AML-193 (cell line): ENCODE data around the gene HBM.
"Not testable (repeated sequence)": the region's sequence is repeated elsewhere in the genome, so short reads cannot be mapped to it uniquely, and the experiment has no call there.

ENCODE experiments used
- DNase-seq, 2 experiments: peaks; one replicate each; lab custom pipeline; 2025; lab: John Stamatoyannopoulos, UW

HBM gene

DNA sequence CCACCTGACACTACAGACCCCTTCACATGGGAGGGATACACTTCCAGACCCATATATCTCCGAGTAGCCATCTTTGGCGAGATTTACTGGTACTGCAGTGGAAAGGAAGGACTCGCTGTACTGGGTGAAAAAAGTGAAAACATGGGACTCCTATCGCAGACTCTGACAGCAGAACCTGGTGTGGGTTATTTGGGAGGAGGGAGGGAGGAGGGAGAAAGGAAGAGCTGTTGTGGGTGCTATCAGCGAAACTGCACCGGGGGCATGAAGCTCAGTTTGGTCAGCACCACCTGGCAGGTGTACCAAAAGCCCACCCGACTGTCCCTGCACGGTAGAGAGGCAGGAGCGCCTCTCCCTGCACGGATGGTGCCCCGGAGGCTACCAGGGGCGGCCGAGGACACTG lies 19.4 kb downstream of the HBM start:
- no peak for DNase-seq

DNA sequence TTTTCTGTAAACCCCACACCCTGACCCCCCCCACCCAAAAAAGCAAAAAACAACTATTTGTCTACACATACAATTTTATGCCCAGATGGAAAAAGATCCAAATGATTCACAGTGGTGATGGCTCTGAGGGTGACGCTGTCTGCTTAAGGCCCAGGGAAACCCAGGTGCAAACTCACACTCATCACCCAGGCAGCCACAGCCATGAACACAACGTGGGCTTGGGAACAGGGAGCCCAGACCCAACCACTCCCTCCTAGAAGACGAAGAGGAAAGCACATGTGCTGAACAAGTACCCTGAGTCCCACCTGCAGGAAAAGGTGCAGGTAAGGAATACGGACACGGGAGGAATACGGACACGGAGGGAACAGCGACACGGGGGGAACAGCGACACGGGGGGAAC lies 19.9 kb downstream of the HBM start:
- DNase-seq = no peak

DNA sequence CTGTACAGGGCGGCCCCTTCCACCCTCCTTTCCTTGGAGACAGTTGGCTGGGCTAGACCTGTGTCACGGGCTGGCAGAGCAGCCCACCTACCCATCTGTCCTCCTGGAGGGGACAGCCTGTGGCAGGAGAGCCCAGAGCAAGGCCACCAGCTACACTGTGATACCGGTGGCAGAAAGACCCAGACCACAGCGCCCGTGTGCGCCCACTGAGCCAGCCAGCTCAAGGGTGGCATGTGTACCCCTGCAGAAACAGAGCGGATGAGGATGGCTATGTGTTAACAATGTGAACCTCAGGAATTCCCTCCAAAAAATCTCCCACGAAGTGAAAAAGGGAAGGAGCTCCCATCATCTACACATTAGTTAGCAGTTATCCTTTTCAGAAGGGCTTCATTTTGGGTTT lies 21.6 kb downstream of the HBM start:
- DNase-seq = no peak

DNA sequence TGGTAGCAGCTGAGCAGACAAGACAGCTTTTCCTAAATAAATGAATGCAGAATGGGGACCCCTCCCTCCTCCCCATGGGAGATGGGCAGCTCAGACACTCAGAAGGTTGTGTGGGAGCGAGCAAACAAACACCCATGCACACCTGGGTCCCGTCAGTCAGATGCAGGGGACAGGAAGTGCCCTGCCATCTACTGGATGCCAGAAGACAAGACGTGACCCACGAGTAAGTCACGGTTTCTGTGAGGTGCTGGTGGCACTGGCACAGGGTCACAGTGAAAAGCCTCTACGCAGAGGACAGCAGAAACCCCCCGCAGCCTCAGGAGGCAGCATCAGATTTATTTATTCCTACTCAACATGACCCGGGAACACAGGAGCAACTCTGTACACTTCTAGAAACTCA lies 22.9 kb downstream of the HBM start:
- no peak for DNase-seq

DNA sequence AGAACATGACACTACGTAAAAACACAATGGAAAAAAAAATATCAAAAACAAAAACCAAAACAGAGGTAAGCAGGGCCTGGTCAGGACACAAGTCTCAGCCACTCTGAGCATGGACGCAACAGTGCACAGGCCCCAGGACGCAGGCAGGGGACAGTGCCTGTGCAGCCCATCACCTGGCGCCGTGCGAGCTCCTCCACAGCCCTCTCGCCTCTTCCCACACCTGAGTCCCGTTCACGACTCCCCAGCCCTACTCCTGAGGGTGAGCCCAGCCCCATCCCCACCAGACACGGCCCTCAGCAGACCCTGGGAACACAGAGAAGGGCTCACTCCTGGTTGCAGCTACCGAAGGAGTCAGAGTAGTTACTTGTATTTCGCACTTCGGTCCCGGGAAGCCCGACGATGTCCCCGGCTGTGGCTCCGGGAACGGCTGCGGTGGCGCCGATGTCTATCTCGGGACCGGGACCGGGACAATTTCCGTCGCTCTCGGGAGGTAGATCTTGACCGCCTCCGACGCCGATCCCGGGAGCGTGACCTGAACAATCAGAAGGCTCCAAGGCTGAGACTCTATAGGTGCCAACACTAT lies 23.9 kb downstream of the HBM start:
- DNase-seq = no peak

DNA sequence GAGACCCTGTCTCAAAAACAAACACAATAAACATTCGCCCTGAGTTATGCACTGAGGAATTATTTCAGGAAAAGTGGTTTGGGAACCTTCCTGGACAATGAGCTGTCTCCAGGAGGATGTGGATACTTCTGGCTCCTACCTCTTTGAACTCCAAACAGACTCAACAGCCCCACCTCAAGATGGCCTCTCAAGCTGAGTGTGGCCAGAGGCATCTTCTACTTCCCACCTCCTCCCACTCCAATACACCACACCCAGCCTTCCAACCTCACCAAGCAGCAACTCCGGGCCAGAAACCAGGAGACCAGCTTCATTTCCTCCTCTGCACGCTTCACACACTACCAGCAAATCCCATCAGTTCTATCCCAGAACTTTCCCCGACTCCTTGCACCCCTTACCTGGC lies 26.1 kb downstream of the HBM start:
- no peak for DNase-seq

DNA sequence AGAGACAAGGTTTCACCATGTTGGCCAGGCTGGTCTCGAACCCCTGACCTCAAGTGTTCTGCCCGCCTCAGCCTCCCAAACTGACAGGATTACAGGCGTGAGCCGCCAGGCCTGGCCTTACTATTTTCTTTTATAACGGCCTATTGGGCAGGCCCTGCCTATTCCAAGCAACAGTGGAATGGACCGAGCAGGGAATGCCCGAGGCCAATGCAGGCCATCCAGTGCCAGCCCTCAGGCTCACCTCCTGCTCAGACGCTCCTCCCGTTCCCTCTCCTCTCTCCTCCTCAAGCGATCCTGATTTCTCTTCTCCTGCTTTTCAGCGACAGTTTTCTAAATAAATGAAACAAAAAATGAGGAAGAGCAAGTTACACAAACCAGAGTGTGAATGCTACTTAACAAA lies 26.9 kb downstream of the HBM start:
- DNase-seq = no peak

DNA sequence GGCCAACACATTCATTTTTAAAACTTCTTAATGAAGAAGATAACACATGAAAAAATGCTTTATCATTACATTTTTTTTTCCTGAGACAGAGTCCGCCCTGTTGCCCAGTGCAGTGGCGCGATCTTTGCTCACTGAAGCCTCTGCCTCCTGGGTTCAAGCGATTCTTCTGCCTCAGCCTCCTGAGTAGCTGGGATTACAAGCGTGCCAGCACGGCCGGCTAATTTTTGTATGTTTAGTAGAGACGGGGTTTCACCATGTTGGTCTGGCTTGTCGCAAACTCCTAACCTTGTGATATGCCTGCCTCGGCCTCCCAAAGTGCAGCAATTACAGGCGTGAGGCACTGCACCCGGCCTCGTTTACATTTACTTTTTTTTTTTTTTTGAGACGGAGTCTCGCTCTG lies 27.7 kb downstream of the HBM start:
- DNase-seq = no peak

DNA sequence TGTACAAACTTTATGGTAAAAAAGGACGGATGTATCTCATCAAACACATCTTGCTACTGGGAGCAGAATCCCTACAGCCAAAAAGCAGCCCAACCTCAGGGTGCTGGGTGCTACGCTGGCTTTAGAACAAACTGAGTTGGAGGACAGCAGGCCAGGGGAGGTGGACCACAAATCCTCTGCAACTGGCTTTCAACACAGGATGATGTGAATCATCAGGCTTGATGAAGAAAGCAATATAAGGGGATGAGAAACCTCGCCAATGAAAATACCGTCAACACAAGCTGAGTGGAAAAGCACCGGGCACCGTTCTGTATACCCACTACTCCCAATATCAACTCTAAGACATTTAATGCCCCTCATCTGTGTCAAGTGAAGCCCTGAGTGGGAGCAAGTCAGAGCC lies 28.7 kb downstream of the HBM start:
- DNase-seq = no peak

DNA sequence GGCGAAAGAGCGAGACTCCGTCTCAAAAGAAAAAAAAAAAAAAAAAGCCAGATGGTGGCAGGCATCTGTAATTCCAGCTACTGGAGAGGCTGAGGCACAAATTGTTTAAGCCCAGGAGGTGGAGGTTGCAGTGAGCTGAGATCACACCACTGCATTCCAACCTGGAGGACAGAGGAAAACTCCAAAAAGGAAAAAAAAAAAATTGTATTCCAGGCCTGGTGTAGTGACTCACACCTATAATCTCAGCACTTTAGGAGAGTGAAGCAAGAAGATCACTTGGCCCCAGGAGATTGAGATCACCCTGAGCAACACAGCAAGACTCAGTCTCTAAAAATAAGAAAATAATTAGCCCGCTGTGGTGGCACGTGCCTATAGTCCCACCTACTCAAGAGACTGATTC lies 34.6 kb downstream of the HBM start:
- no peak for DNase-seq

DNA sequence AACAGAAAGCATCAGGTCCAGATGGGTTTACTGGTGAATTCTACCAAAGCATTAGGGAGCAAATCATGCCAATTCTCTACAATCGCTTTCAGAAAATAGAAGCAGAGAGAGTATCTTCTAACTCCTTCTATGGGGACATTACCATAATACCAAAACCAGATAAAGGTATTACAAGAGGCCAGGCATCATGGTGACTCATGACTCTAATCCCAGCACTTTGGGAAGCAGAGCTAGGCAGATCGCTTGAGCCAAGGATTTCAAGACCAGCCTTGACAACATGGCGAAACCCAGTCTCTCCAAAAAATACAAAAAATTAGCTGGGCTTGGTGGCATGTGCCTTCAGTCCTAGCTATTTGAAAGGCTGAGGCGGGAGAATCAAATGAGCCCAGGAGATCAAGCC lies 37.5 kb downstream of the HBM start:
- no peak for DNase-seq

DNA sequence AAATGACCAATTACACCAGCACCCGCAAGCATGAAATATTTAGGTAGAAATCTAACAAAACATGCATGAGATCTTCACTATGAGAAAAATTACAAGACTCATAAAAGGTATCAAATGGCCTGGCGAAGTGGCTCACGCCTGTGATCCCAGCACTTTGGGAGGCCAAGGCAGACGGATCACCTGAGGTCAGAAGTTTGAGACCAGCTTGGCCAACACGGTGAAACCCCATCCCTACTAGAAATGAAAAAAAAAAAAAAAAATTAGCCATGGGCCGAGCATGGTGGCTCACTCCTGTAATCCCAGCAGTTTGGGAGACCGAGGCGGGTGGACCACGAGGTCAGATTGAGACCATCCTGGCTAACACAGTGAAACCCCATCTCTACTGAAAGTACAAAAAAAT lies 38.3 kb downstream of the HBM start:
- DNase-seq = not testable (repeated sequence)

DNA sequence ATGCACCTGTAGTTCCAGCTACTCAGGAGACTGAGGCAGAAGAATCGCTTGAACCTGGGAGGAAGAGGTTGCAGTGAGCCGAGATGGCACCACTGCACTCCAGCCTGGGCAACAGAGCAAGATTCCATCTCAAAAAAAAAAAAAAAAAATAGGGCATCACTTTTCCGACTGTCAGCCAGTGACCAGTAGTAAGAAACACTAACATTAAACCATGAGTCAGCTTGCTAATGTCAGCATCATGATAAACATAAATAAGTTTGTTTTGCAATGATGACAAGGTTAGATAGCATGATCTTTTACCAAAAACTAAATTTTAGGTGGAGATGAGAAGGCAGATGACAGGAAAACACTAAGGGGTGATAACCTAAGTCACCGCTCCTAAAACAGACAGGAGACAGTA lies 43.6 kb downstream of the HBM start:
- DNase-seq = not testable (repeated sequence)

DNA sequence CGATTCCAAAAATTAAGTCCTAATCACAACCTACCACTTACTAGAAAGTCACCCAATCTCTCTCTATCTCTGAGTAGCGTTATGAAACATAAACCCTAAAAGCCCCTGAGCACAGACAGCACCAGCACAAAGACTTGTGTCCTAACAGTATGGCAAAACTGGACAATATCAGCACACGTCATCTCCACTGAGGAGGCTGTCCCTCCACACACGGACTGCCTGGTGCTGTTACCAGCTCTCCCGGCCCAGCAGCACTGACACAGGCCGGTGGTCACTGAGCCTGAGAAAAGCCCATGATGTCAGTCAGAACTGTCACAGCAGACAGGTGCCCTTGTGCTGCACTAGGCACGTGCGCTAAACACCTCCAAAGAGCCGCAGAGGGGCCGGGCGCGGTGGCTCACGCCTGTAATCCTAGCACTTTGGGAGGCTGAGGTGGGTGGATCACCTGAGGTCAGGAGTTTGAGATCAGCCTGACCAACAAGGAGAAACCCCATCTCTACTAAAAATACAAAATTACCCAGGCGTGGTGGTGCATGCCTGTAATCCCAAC lies 45.9 kb downstream of the HBM start:
- not testable (repeated sequence) for DNase-seq

DNA sequence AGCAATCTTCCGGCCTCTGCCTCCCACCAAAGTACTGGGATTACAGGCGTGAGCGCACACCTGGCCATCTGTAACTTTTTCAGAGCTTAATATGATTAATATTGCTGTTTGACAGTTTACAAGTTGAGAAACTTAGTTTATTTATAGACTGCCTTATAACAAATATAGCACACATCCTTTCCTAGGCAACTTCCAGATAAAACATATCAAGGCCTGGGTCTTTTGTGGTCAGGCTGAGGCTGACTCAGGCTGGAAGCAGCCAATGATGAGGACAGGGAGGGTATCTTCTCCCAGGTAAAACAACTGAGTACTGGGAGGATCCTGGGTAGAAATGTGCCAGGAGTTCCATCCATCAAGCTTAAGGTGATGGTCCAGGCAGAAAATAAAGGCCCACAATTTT lies 47.2 kb downstream of the HBM start:
- DNase-seq = no peak
